NCI-H2029 treated with DMSO at 0.1 percent for 48 hours (cell line): ENCODE data around the gene CLCN1.
A peak's percentile ranks its signal among the peaks of the same experiment; 100 is the strongest.

Experiments used
- DNase-seq: peaks from one replicate; lab custom pipeline; 2025; lab: John Stamatoyannopoulos, UW

CLCN1 gene

DNA sequence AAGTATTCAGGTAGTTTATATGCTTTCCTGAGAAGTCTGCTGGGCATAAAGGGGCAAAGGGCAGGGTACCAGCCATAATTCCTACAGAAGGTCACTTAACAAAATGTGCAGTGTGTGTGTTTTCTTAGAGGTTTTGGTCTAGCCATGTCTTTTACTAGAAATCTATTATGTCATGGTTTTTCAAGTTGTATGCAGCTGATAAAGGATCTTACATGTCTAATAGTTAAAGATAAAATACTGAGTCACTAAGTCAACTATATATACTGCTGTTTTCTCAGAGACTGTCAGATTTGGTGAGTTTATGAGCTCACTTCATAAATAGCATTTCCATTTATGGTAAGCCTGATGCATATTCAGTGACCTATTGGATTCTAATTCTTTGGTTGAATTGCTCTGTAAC lies 20.0 kb upstream of the CLCN1 start:
- no peak for DNase-seq

DNA sequence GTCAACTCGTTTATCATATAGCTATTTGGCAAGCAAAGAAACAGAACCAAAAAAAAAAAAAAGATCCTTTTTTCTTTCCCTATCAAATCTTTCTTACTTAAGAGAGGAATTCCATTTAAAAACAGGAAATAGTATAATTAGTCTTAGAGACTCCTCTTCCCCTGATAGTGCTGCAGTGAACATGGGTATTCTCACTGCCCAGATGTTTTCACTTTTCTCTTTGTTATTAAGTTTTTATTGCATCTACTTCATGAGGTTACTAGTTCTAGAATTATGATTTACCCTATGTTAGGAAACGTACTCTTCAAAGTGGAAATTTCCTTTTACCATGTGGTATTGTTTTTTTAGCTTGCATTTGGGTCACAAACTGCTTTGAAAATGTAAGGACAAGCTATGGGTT lies 19.2 kb upstream of the CLCN1 start:
- no peak for DNase-seq

- DNase-seq, result no peak
These were observed 16.6 kb upstream of the CLCN1 start for GRCh38 chr7:143299346-143299745.

DNA sequence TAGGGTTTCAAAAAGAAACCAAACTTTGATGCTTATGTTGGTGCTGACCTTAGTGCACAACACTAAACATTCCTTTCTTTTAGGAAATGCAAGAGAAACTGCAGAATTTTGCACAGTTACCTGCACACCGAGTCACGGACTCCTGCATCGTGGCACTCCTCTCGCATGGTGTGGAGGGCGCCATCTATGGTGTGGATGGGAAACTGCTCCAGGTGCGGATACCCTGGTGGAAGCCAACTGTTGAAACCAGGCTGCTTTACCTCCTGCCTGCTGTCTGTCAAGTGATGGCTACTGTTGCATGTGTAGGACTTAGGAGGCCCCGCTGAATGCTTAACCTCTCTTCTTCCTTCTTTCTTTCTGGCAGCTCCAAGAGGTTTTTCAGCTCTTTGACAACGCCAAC lies 16.1 kb upstream of the CLCN1 start:
- no peak for DNase-seq

GRCh38 chr7:143300959-143301935 lies 14.7 kb upstream of the CLCN1 start:
- DNase-seq, result no peak

GRCh38 chr7:143303733-143304132 lies 12.2 kb upstream of the CLCN1 start:
- no peak for DNase-seq

GRCh38 chr7:143304938-143305337 lies 11.0 kb upstream of the CLCN1 start:
- no peak for DNase-seq

GRCh38 chr7:143305423-143306070 lies 10.4 kb upstream of the CLCN1 start:
- peak; percentile 36 for DNase-seq

GRCh38 chr7:143308632-143309031 lies 7.3 kb upstream of the CLCN1 start:
- no peak for DNase-seq

- no peak for DNase-seq
These were observed 1.8 kb upstream of the CLCN1 start for GRCh38 chr7:143314127-143314526.

GRCh38 chr7:143316492-143316891 lies 581 bp downstream of the CLCN1 start:
- DNase-seq, result no peak

DNA sequence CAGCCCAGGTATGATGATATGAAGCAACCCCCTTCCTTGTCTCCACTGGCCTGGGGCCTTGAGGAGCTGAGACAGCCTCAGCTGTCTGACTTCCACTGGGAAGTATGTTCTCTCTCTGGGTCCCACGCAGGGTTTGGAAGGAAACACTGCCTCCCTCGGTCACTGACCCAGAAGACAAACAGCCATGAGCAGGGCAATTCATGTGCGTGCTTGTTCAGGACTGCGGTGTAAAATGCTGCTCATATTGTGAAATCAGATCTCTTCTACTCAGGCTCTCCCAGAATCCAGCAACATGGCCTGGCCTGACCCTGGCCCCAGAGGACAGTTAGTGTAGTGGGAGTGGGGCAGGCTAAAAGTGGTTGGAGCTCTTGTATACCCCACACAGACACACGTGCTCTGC lies 2.8 kb downstream of the CLCN1 start:
- DNase-seq, result no peak

GRCh38 chr7:143320620-143321019 lies 4.7 kb downstream of the CLCN1 start:
- DNase-seq, result no peak

- no peak for DNase-seq
These were observed 5.3 kb downstream of the CLCN1 start for GRCh38 chr7:143321242-143321641.

DNA sequence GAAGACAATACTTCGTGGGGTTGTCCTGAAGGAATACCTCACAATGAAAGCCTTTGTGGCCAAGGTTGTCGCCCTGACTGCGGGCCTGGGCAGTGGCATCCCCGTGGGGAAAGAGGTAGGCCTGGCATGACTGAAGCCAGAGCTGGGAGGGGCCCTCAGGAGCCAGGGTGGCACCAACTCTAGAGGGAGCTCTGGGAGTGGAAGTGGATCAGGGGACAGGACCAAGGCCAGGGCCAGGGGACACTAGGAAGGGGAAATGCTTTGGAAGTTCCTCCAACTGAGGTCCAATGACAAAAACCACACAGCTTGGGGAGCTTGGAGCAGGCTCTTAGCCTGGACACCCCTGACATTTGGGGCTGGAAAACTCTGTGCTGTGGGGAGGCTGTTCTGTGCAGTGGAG lies 5.8 kb downstream of the CLCN1 start:
- DNase-seq, result no peak

DNA sequence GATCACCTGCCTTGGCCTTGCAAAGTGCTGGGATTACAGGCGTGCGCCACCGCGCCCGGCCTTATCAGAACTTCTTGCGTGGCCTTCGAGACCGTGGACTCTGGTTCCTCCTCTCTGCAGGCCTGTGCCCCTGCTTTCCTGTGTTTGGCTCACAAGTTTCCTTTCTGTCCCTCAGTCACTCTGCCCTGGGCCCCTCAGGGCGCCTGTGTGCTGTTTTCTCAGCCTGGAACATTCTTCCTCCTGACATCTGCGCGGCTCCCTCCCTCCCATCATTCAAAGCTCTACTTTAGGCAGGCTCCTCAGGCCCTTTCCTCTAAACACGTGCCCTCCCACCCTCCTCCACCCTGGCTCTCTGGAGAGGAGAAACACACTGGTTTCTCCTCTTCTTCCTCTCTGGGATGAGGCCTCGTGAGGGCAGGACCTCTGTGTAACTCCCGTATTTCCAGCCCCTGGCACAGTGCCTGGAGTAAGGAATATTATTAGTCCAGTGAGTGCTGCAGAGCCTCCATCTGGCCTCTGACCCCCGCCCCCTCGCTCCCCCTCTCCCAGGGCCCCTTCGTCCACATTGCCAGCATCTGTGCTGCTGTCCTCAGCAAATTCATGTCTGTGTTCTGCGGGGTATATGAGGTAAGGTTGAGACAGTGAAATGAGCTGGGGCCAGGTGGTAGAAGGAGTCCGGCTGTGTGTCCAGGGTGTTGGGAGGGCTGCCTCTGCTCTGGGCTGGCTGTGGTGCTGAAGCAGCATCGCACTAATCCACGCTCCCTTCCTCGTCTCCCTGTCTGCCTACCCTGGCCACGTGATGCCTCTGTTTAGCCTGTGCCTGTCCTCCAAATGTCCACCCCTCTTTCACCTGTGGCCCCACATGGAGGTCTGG lies 7.1 kb downstream of the CLCN1 start:
- DNase-seq, result no peak

GRCh38 chr7:143323653-143324052 lies 7.7 kb downstream of the CLCN1 start:
- no peak for DNase-seq

DNA sequence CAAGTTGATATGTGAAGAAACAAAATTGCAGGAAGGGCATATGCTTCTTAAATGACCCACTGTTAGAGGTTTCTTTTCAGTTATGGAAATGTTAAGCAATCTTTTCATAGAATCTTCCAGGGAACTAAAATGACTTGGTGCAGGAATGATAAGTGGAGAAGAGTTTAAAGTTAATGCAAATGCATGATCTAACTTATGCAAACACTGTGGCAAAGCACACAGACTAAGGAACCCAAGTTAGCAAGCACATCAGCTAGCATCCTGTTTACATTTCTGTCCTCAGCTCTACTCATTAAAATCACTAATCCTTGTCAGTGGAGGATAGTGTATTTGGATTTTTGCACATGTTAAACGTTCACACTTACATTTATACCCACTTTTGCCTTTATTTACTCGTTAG lies 9.3 kb downstream of the CLCN1 start:
- DNase-seq, result no peak

GRCh38 chr7:143327903-143328302 lies 12.0 kb downstream of the CLCN1 start:
- DNase-seq, result no peak

- no peak for DNase-seq
These were observed 13.7 kb downstream of the CLCN1 start for GRCh38 chr7:143329471-143330170.

GRCh38 chr7:143331179-143331801 lies 15.4 kb downstream of the CLCN1 start:
- no peak for DNase-seq
